Measurements from ENCODE around the gene OR2T6. TPM values are rescaled to one million over a fixed set of nuclear protein-coding genes. Genes with fewer than 3 reads are reported as not detected.

Gene OR2T6
- total and polyA plus RNA-seq, 9 of the 15 experiments (the other 6 are each of a cell fraction or from before 2014, with no cell fraction given) = not detected

DNA sequence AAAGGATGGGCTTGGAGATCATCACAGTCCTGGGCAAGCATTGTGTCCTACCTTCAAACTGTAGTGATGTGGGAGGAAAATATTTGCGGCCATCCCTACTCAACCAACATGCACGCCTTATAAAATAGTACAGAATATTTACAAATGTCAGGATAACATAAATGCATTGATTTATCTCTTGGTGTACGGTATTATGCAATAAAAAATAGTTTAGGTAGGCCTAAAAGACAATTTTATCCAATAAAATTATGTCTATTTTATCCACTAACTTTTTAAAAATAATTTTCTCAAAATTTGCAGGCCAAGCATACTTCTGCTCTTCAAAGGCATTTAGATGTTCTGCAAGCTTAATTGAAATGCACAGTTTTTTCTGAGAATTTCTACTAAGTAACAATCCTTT lies 27.2 kb downstream of the OR2T6 start, which contains the start of gene OR2T1:
Gene OR2T1 (plus strand): TSS at position 301 of the 400 bp plus-strand sequence. CDS start 3,100 bp downstream, outside the sequence.
- H3K4me2 ChIP-seq (ENCODE audit: insufficient read depth, low read length) = no peak within 1 kb of the TSS
- no peak for DNase-seq (ENCODE audit: extremely low read depth in 1 of 4, low spot score in 3 of 4)
- ATAC-seq = no peak
- no peaks in the 10 kb centered on the region for H4K20me1 ChIP-seq (replicated peaks; ENCODE audit: control insufficient read depth, insufficient read depth, low read length)
- no peaks in the 10 kb centered on the region for H3K4me1 ChIP-seq (replicated peaks in 1 of 2; ENCODE audit: control insufficient read depth in 2 of 2, insufficient read depth in 2 of 2, low read length in 2 of 2)
- ChIA-PET POLR2A (no interaction called here), CTCF (ENCODE audit: low intra/inter-chr PET ratio) (no interaction called here)
- BruUV-seq (replicated peaks) = no TSS peak
- no peak within 1 kb of the TSS for H3K4me3 ChIP-seq
- H3K9me1 ChIP-seq (ENCODE audit: control insufficient read depth, insufficient read depth, low read length) = no peaks in the 10 kb centered on the region
- 2% methylated on average over 3 of the region's 3 CpGs for WGBS (ENCODE audit: insufficient coverage, low coverage, missing lambda C conversion rate)
- no peak within 1 kb of the TSS for H3K27ac ChIP-seq (ENCODE audit: extremely low read depth, low read depth, low read length)
- no peaks in the 10 kb centered on the region for H3K27me3 ChIP-seq (ENCODE audit: control insufficient read depth in 2 of 2, insufficient read depth in 2 of 2, low read length in 2 of 2)
- FAIRE-seq = no peak
- no peak within 1 kb of the TSS for H3K9ac ChIP-seq (ENCODE audit: insufficient read depth in 1 of 2, low read depth in 2 of 2, low read length in 2 of 2)
- no peak within 1 kb of the TSS for H2AFZ ChIP-seq (ENCODE audit: low read depth, low read length)
- TF ChIP-seq, protein P1, sequence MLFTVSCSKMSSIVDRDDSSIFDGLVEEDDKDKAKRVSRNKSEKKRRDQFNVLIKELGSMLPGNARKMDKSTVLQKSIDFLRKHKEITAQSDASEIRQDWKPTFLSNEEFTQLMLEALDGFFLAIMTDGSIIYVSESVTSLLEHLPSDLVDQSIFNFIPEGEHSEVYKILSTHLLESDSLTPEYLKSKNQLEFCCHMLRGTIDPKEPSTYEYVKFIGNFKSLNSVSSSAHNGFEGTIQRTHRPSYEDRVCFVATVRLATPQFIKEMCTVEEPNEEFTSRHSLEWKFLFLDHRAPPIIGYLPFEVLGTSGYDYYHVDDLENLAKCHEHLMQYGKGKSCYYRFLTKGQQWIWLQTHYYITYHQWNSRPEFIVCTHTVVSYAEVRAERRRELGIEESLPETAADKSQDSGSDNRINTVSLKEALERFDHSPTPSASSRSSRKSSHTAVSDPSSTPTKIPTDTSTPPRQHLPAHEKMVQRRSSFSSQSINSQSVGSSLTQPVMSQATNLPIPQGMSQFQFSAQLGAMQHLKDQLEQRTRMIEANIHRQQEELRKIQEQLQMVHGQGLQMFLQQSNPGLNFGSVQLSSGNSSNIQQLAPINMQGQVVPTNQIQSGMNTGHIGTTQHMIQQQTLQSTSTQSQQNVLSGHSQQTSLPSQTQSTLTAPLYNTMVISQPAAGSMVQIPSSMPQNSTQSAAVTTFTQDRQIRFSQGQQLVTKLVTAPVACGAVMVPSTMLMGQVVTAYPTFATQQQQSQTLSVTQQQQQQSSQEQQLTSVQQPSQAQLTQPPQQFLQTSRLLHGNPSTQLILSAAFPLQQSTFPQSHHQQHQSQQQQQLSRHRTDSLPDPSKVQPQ (CRISPR knock-in tag; IDR thresholded peaks at IDR 0.05; ENCODE audit: borderline replicate concordance) = no peak
- TF ChIP-seq CEBPG (CRISPR knock-in tag; IDR thresholded peaks at IDR 0.05) (no peak), CEBPG (tag; conservative IDR thresholded peaks at IDR 0.05 in 1 of 2, IDR thresholded peaks at IDR 0.05 in 1 of 2) (peak in 1 of 2 experiments; percentile 25; a peak in 1 of 4 replicates)
- in situ Hi-C loops (cut with MboI) = no loop called here
- peaks cover 6% of the 10 kb centered on the region for H3K9me3 ChIP-seq (replicated peaks; ENCODE audit: control insufficient read depth, insufficient read depth, low read depth, low read length)
- no peaks in the 10 kb centered on the region for H3K79me2 ChIP-seq (ENCODE audit: control insufficient read depth, insufficient read depth, low read length)
- no peaks in the 10 kb centered on the region for H3K36me3 ChIP-seq (ENCODE audit: control insufficient read depth, insufficient read depth, low read length)
- intact Hi-C loops (cut with micrococcal nuclease) = no loop called here
